ENCODE results near the gene LDLRAD4. TPM values are rescaled to one million over a fixed set of nuclear protein-coding genes. Genes with fewer than 3 reads are reported as not detected.

Gene LDLRAD4
- polyA plus RNA-seq, 1 of the 3 experiments (the other 2 are of a cell fraction), result 0.16 TPM

DNA sequence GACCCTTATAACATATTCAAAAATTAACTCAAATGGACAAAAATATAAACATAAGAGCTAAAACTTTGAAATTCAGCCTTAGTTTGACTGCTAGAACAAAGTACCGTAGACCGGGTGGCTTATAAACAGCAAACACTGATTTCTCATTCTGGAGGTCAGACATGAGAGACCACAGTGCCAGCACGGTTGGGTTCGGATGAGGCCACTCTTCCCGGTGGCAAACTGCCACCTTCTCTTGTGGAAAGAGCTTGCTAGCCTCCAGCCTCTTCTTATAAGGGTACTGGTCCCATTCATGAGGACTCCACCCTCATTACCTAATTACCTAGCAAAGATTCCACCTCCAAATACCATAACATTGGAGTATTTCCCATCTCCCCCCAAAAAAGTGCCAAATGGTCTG lies 416.5 kb downstream of the LDLRAD4 start:
- no peaks in the 10 kb centered on the region for H3F3A ChIP-seq (replicated peaks; ENCODE audit: insufficient read depth)
- 79% methylated on average over 5 of the region's 5 CpGs for WGBS (ENCODE audit: low lambda C conversion rate)
- POLR2A ChIA-PET, result no interaction called here
- no peaks in the 10 kb centered on the region for H3K9me3 ChIP-seq
- no peak overlapping the region for H3K4me2 ChIP-seq
- CTCF ChIA-PET, result interaction anchor here (4.5 kb wide), 1 partner anchor 76 kb away, joined by 20 read pairs; no protein-coding TSS in a partner anchor
- DNase-seq, result no peak
- H3K36me3 ChIP-seq (replicated peaks in 1 of 2; ENCODE audit: control insufficient read depth in 1 of 2, insufficient read depth in 2 of 2, low read length in 1 of 2), result no peaks in the 10 kb centered on the region
- peaks cover 0 to under 1% of the 10 kb centered on the region in 2 experiments; a peak in 1 of 4 replicates for H3K4me1 ChIP-seq (ENCODE audit: control insufficient read depth in 1 of 2, insufficient read depth in 2 of 2, low read depth in 1 of 2, low read length in 1 of 2)
- no peak overlapping the region for H3K4me3 ChIP-seq (ENCODE audit: low read depth in 2 of 2, low read length in 1 of 2)
- no peaks in the 10 kb centered on the region for H3K9me2 ChIP-seq
- no peak overlapping the region for H3K27ac ChIP-seq (ENCODE audit: low read depth in 2 of 2, low read length in 1 of 2)
- H3K27me3 ChIP-seq (ENCODE audit: insufficient read depth), result no peaks in the 10 kb centered on the region
- H3K9ac ChIP-seq, result no peak overlapping the region
- TF ChIP-seq TAF1 (IDR thresholded peaks at IDR 0.05; ENCODE audit: borderline replicate concordance, low read depth, low read length), result no peak
- no peak for TF ChIP-seq RCOR1 (IDR thresholded peaks at IDR 0.05; ENCODE audit: low read length)
- no peaks in the 10 kb centered on the region for H4K20me1 ChIP-seq (ENCODE audit: insufficient read depth)
- no peak overlapping the region for H2AFZ ChIP-seq (ENCODE audit: low read depth)
- H3K79me2 ChIP-seq (ENCODE audit: insufficient read depth), result no peaks in the 10 kb centered on the region

DNA sequence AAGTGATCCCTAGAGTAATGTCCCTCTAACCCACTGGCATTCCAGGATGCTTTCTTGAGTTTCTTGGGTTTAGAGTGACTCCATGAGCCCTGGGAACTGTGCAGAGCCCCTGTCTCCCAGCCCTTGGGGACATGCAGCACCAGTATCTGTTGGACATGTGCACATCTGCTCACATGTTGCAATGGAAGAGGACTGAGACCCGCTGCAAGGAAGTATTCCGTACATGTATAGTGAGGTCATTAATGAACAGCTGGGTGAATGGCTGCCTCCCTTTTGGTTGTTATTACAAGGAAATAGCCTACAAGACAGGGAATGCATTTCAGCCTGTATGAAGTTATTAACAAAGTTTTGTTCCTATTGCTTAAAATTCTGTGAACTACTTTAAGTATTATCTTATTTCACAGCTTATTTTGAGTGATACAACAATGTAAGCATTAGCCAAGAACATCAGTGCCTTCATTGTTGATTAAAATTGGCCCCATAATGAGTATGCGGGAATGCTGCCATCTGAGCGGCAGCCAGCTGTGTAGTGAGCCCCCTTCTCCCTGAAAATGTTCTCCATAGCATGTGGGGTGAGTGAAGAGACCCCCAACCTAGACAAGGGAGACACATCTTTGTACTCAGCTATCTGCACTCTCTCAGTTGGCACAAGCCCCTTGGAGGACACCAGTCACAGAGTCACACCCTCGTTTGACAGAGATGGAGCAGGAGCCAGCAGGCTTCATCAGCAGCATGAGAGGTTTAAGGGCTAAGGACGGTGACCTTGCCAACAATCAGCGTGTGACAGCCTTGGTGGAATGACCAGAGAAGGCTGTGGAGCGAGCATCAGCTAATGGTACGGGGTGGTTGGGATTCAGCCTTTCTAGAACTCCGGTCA lies 420.4 kb downstream of the LDLRAD4 start:
- no peaks in the 10 kb centered on the region for H3K27me3 ChIP-seq (ENCODE audit: insufficient read depth)
- no peak for DNase-seq
- H3K9ac ChIP-seq, result no peak overlapping the region
- H4K20me1 ChIP-seq (ENCODE audit: insufficient read depth), result no peaks in the 10 kb centered on the region
- H3K4me3 ChIP-seq (ENCODE audit: low read depth in 2 of 2, low read length in 1 of 2), result no peak overlapping the region
- CTCF ChIA-PET, result interaction anchor here (0.6 to 0.8 kb wide), 2 partner anchors 8 to 10 kb away, joined by 3 read pairs; no protein-coding TSS in a partner anchor
- H3K27ac ChIP-seq (ENCODE audit: low read depth in 2 of 2, low read length in 1 of 2), result no peak overlapping the region
- no peaks in the 10 kb centered on the region for H3K4me1 ChIP-seq (ENCODE audit: control insufficient read depth in 1 of 2, insufficient read depth in 2 of 2, low read depth in 1 of 2, low read length in 1 of 2)
- WGBS (ENCODE audit: low lambda C conversion rate), result 64% methylated on average over 10 of the region's 10 CpGs
- TF ChIP-seq CHD2 (IDR thresholded peaks at IDR 0.05; ENCODE audit: low read length, partially characterized antibody) (no peak), FOSL2 (IDR thresholded peaks at IDR 0.05; ENCODE audit: borderline replicate concordance, low read depth) (no peak), MXI1 (IDR thresholded peaks at IDR 0.05; ENCODE audit: low read depth, low read length) (no peak), YY1 (IDR thresholded peaks at IDR 0.05; ENCODE audit: low read depth) (no peak), MEF2A (IDR thresholded peaks at IDR 0.05; ENCODE audit: borderline replicate concordance, low read depth) (no peak)
- no peak overlapping the region for H2AFZ ChIP-seq (ENCODE audit: low read depth)
- H3K4me2 ChIP-seq, result no peak overlapping the region
- POLR2A ChIA-PET, result no interaction called here
- H3K36me3 ChIP-seq (replicated peaks in 1 of 2; ENCODE audit: control insufficient read depth in 1 of 2, insufficient read depth in 2 of 2, low read length in 1 of 2), result no peaks in the 10 kb centered on the region
- no peaks in the 10 kb centered on the region for H3K9me3 ChIP-seq
- no peaks in the 10 kb centered on the region for H3K79me2 ChIP-seq (ENCODE audit: insufficient read depth)
- no peaks in the 10 kb centered on the region for H3F3A ChIP-seq (replicated peaks; ENCODE audit: insufficient read depth)
- no peaks in the 10 kb centered on the region for H3K9me2 ChIP-seq

DNA sequence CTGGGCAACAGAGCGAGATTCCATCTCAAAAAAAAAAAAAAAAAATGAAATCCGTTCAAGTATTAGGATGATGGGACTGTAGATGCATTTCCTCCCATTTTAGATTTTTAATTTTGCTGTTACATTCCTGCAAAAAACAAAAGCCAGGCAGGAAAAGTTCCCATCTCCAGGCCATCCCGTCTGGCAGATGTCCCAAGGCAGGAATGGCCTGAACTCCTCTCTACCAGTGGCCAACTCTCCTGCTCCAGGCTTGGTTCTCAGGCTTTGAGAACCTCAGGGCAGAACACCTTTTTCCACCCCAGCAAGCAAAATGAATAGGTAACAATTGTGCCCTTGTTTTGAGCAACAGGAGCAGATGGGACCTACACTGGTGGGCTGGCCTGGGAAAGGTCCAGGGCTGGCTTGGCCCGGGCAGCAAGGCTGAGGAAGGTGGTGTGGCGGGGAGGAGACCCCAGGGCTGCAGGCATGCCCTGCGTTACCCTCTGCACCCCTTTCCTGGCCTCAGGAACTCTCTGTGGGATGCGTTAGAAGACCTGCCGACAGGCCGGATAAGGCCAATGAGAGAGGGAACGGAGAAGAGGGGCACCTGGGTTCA lies 421.8 kb downstream of the LDLRAD4 start:
- CTCF ChIA-PET, result interaction anchor here (0.8 kb wide), 1 partner anchor 11 kb away, joined by 3 read pairs; no protein-coding TSS in a partner anchor
- POLR2A ChIA-PET, result no interaction called here
- 63% methylated on average over 10 of the region's 10 CpGs for WGBS (ENCODE audit: low lambda C conversion rate)

More for the DNA sequence above, 421.8 kb downstream of the LDLRAD4 start:
- no peak overlapping the region for H3K9ac ChIP-seq
- no peaks in the 10 kb centered on the region for H3K79me2 ChIP-seq (ENCODE audit: insufficient read depth)
- H3F3A ChIP-seq (replicated peaks; ENCODE audit: insufficient read depth), result no peaks in the 10 kb centered on the region
- no peaks in the 10 kb centered on the region for H3K36me3 ChIP-seq (replicated peaks in 1 of 2; ENCODE audit: control insufficient read depth in 1 of 2, insufficient read depth in 2 of 2, low read length in 1 of 2)
- H3K4me3 ChIP-seq (ENCODE audit: low read depth in 2 of 2, low read length in 1 of 2), result no peak overlapping the region
- no peak for TF ChIP-seq GATA2 (CRISPR knock-in tag; IDR thresholded peaks at IDR 0.05)
- no peaks in the 10 kb centered on the region for H3K9me2 ChIP-seq
- no peak for DNase-seq
- no peak overlapping the region for H3K4me2 ChIP-seq
- H3K4me1 ChIP-seq (ENCODE audit: control insufficient read depth in 1 of 2, insufficient read depth in 2 of 2, low read depth in 1 of 2, low read length in 1 of 2), result no peaks in the 10 kb centered on the region
- no peaks in the 10 kb centered on the region for H3K27me3 ChIP-seq (ENCODE audit: insufficient read depth)
- no peak overlapping the region for H3K27ac ChIP-seq (ENCODE audit: low read depth in 2 of 2, low read length in 1 of 2)
- H2AFZ ChIP-seq (ENCODE audit: low read depth), result no peak overlapping the region
- no peaks in the 10 kb centered on the region for H4K20me1 ChIP-seq (ENCODE audit: insufficient read depth)
- H3K9me3 ChIP-seq, result no peaks in the 10 kb centered on the region

All from SK-N-SH (cell line).